H1 (cell line): ENCODE measurements around the gene ESR1. TPM values are rescaled to one million over a fixed set of nuclear protein-coding genes. Genes with fewer than 3 reads are reported as not detected.

ENCODE experiments used
- polyA plus RNA-seq, 7 experiments: library from polyadenylated mRNA; depleted of rRNA in 3 of 7; stranded (reverse) in 5 of 7; unstranded in 2 of 7; fragments of >200 nt in 5 of 7; fragments of 200-250 nt in 2 of 7; gene quantifications; 1 replicate in 5 of 7; 2 replicates in 1 of 7; 4 replicates in 1 of 7; pipeline versions ENCODE4 v1.2.1 to v1.2.3, GENCODE V29; 2011 to 2013; ENCODE audit warnings: missing spikeins in 2 of 7, mixed read lengths in 2 of 7
- total RNA-seq: library from RNA; stranded (reverse); fragmentation: NEBNext Ultra II Directional; extraction: Animal tissue kit (Norgen Biotek cat#: 25700); gene quantifications from 2 replicates; pipeline ENCODE4 v1.2.1, GENCODE V29; 2021
- TF ChIP-seq, protein P1 (sequence below): fragments of 300-600 bp; sonication (generic); IDR thresholded peaks from 2 replicates; pipeline ENCODE4 v1.7.1; 2012; ENCODE audit warnings: low read length, moderate library complexity, mild to moderate bottlenecking, inconsistent platforms; ENCODE audit not compliant: insufficient replicate concordance

The ESR1 gene
- total and polyA plus RNA-seq, 2 of the 8 experiments (the other 6 are each of a cell fraction or from before 2014, with no cell fraction given) = 0.03 to 0.17 TPM

DNA sequence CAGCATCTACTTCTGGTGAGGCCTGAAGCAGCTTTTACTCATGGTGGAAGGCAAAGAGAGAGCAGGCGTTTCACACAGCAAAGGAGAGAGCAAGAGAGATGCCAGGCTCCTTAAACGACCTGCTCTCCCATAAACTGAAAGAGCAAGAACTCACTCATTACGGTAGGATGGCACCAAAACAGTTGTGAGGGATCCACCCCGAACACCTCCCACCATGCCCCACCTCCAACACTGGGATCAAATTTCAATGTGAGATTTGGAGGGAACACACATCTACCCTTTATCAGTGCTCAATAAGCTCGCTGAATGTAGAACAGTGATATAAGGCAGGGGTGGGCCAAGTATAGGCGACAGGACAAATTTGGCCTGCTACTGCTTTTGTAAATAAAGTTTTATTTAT lies 244.6 kb downstream of the ESR1 start (continued):
- TF ChIP-seq, protein P1, sequence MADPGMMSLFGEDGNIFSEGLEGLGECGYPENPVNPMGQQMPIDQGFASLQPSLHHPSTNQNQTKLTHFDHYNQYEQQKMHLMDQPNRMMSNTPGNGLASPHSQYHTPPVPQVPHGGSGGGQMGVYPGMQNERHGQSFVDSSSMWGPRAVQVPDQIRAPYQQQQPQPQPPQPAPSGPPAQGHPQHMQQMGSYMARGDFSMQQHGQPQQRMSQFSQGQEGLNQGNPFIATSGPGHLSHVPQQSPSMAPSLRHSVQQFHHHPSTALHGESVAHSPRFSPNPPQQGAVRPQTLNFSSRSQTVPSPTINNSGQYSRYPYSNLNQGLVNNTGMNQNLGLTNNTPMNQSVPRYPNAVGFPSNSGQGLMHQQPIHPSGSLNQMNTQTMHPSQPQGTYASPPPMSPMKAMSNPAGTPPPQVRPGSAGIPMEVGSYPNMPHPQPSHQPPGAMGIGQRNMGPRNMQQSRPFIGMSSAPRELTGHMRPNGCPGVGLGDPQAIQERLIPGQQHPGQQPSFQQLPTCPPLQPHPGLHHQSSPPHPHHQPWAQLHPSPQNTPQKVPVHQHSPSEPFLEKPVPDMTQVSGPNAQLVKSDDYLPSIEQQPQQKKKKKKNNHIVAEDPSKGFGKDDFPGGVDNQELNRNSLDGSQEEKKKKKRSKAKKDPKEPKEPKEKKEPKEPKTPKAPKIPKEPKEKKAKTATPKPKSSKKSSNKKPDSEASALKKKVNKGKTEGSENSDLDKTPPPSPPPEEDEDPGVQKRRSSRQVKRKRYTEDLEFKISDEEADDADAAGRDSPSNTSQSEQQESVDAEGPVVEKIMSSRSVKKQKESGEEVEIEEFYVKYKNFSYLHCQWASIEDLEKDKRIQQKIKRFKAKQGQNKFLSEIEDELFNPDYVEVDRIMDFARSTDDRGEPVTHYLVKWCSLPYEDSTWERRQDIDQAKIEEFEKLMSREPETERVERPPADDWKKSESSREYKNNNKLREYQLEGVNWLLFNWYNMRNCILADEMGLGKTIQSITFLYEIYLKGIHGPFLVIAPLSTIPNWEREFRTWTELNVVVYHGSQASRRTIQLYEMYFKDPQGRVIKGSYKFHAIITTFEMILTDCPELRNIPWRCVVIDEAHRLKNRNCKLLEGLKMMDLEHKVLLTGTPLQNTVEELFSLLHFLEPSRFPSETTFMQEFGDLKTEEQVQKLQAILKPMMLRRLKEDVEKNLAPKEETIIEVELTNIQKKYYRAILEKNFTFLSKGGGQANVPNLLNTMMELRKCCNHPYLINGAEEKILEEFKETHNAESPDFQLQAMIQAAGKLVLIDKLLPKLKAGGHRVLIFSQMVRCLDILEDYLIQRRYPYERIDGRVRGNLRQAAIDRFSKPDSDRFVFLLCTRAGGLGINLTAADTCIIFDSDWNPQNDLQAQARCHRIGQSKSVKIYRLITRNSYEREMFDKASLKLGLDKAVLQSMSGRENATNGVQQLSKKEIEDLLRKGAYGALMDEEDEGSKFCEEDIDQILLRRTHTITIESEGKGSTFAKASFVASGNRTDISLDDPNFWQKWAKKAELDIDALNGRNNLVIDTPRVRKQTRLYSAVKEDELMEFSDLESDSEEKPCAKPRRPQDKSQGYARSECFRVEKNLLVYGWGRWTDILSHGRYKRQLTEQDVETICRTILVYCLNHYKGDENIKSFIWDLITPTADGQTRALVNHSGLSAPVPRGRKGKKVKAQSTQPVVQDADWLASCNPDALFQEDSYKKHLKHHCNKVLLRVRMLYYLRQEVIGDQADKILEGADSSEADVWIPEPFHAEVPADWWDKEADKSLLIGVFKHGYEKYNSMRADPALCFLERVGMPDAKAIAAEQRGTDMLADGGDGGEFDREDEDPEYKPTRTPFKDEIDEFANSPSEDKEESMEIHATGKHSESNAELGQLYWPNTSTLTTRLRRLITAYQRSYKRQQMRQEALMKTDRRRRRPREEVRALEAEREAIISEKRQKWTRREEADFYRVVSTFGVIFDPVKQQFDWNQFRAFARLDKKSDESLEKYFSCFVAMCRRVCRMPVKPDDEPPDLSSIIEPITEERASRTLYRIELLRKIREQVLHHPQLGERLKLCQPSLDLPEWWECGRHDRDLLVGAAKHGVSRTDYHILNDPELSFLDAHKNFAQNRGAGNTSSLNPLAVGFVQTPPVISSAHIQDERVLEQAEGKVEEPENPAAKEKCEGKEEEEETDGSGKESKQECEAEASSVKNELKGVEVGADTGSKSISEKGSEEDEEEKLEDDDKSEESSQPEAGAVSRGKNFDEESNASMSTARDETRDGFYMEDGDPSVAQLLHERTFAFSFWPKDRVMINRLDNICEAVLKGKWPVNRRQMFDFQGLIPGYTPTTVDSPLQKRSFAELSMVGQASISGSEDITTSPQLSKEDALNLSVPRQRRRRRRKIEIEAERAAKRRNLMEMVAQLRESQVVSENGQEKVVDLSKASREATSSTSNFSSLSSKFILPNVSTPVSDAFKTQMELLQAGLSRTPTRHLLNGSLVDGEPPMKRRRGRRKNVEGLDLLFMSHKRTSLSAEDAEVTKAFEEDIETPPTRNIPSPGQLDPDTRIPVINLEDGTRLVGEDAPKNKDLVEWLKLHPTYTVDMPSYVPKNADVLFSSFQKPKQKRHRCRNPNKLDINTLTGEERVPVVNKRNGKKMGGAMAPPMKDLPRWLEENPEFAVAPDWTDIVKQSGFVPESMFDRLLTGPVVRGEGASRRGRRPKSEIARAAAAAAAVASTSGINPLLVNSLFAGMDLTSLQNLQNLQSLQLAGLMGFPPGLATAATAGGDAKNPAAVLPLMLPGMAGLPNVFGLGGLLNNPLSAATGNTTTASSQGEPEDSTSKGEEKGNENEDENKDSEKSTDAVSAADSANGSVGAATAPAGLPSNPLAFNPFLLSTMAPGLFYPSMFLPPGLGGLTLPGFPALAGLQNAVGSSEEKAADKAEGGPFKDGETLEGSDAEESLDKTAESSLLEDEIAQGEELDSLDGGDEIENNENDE = no peak
